CD14-positive monocyte (primary cell): ENCODE results near the gene PPIL4. TPM values are rescaled to one million over a fixed set of nuclear protein-coding genes. Genes with fewer than 3 reads are reported as not detected.

Experiments
- DNase-seq, 3 donors: peaks; one replicate each; pipeline ENCODE4 v3.0.0-alpha.2; 2011 to 2022
- H2AFZ ChIP-seq: 2 replicates; pipeline ENCODE4 v1.6.0; 2012; ENCODE audit warnings: mild to moderate bottlenecking, low read depth, low read length, inconsistent platforms; ENCODE audit not compliant: insufficient read depth, poor library complexity, severe bottlenecking
- H3K27ac ChIP-seq, 2 donors: 1 replicate in 1 of 2; 2 replicates in 1 of 2; pipeline ENCODE4 v1.5.1; 2012 to 2013; ENCODE audit warnings: low read length in 2 of 2, control low read depth in 1 of 2, inconsistent platforms in 1 of 2, low read depth in 1 of 2, mild to moderate bottlenecking in 1 of 2
- H3K27me3 ChIP-seq, 2 donors: one replicate each; pipeline versions ENCODE4 v1.6.0 to v1.6.1; 2011 to 2013; ENCODE audit warnings: low read length in 2 of 2; ENCODE audit not compliant: control insufficient read depth in 2 of 2, insufficient read depth in 2 of 2
- H3K36me3 ChIP-seq, 2 donors: replicated peaks in 1 of 2; 1 replicate in 1 of 2; 2 replicates in 1 of 2; pipeline versions ENCODE4 v1.5.1 to v1.6.1; 2012 to 2013; ENCODE audit warnings: low read length in 2 of 2, control low read depth in 1 of 2, inconsistent platforms in 1 of 2, mild to moderate bottlenecking in 1 of 2; ENCODE audit not compliant: insufficient read depth in 2 of 2, control insufficient read depth in 1 of 2
- H3K4me1 ChIP-seq, 2 donors: 1 replicate in 1 of 2; 2 replicates in 1 of 2; pipeline versions ENCODE4 v1.5.1 to v1.6.1; 2012 to 2013; ENCODE audit warnings: low read length in 2 of 2, control low read depth in 1 of 2, inconsistent platforms in 1 of 2, mild to moderate bottlenecking in 1 of 2, moderate library complexity in 1 of 2; ENCODE audit not compliant: insufficient read depth in 2 of 2, control insufficient read depth in 1 of 2
- H3K4me2 ChIP-seq: replicated peaks from 2 replicates; pipeline ENCODE3; 2012; ENCODE audit warnings: low read length, moderate library complexity, mild to moderate bottlenecking; ENCODE audit not compliant: poor library complexity, severe bottlenecking; ENCODE audit errors: extremely low read depth
- H3K4me3 ChIP-seq, 3 experiments: fragments of 200-600 bp in 1 of 3; sonication (generic) in 1 of 3; replicated peaks in 1 of 3; 1 replicate in 2 of 3; 2 replicates in 1 of 3; pipeline ENCODE4 v1.5.1; 2011 to 2013; ENCODE audit warnings: low read length in 3 of 3, mild to moderate bottlenecking in 3 of 3, control low read depth in 2 of 3, low read depth in 2 of 3, inconsistent platforms in 1 of 3, moderate library complexity in 1 of 3
- H3K79me2 ChIP-seq: 2 replicates; pipeline ENCODE4 v1.6.0; 2012; ENCODE audit warnings: mild to moderate bottlenecking, control low read depth, inconsistent platforms, low read length, moderate library complexity; ENCODE audit not compliant: insufficient read depth
- H3K9ac ChIP-seq: 2 replicates; pipeline ENCODE4 v1.6.0; 2017; ENCODE audit warnings: low read length, mild to moderate bottlenecking; ENCODE audit not compliant: insufficient read depth, poor library complexity, severe bottlenecking
- H3K9me3 ChIP-seq, 2 donors: replicated peaks in 1 of 2; 1 replicate in 1 of 2; 2 replicates in 1 of 2; pipeline versions ENCODE4 v1.5.1 to v1.6.1; 2012 to 2013; ENCODE audit warnings: low read length in 2 of 2, control low read depth in 1 of 2; ENCODE audit not compliant: control insufficient read depth in 1 of 2, insufficient read depth in 1 of 2
- H4K20me1 ChIP-seq: 2 replicates; pipeline ENCODE4 v1.6.0; 2012; ENCODE audit warnings: mild to moderate bottlenecking, low read length, control low read depth, moderate library complexity; ENCODE audit not compliant: insufficient read depth
- H3K27ac Mint-ChIP-seq, 7 donors: one replicate each; pipeline ENCODE4 v1.8.0; 2020; ENCODE audit warnings: mild to moderate bottlenecking in 7 of 7, mixed read lengths in 7 of 7, moderate library complexity in 6 of 7, inconsistent platforms in 2 of 7
- H3K27me3 Mint-ChIP-seq, 3 donors: one replicate each; pipeline ENCODE4 v1.8.0; 2021 to 2022; ENCODE audit warnings: low read depth in 3 of 3, mild to moderate bottlenecking in 3 of 3, mixed read lengths in 3 of 3, moderate library complexity in 3 of 3, inconsistent platforms in 1 of 3
- H3K36me3 Mint-ChIP-seq, 2 donors: one replicate each; pipeline ENCODE4 v1.8.0; 2020; ENCODE audit warnings: mixed read lengths in 2 of 2, inconsistent platforms in 1 of 2, mild to moderate bottlenecking in 1 of 2
- H3K4me1 Mint-ChIP-seq: one replicate; pipeline ENCODE4 v1.8.0; 2020; ENCODE audit warnings: mild to moderate bottlenecking, mixed read lengths
- H3K4me3 Mint-ChIP-seq, 2 donors: one replicate each; pipeline ENCODE4 v1.8.0; 2020; ENCODE audit warnings: mild to moderate bottlenecking in 2 of 2, mixed read lengths in 2 of 2, moderate library complexity in 1 of 2
- H3K9me3 Mint-ChIP-seq, 7 donors: one replicate each; pipeline ENCODE4 v1.8.0; 2020 to 2022; ENCODE audit warnings: mixed read lengths in 7 of 7, mild to moderate bottlenecking in 6 of 7, moderate library complexity in 6 of 7, inconsistent platforms in 2 of 7
- WGBS: methylation state at CpG from one replicate; pipeline ENCODE4 v1.1.5; 2013; ENCODE audit warnings: missing lambda C conversion rate; ENCODE audit not compliant: insufficient coverage; 5-methylcytosine and 5-hydroxymethylcytosine counted together
- intact Hi-C, 2 donors: fragments of 100-400 bp; cut with micrococcal nuclease; formaldehyde crosslinking; loops; one replicate each; pipeline versions ENCODE4 v1.15.0 to v1.15.1; 2023
- polyA plus RNA-seq, 3 donors: library from polyadenylated mRNA; depleted of rRNA in 1 of 3; unstranded in 2 of 3; stranded (reverse) in 1 of 3; fragments of 300-500 nt in 2 of 3; fragments of >200 nt in 1 of 3; fragmentation: Illumina TruSeq in 2 of 3; gene quantifications; 1 replicate in 2 of 3; 2 replicates in 1 of 3; pipeline ENCODE4 v1.2.3, GENCODE V29; 2012 to 2021
- TF ChIP-seq, protein P1 (sequence below): fragments of 200-600 bp; IDR thresholded peaks from one replicate; pipeline ENCODE4 v1.8.0; 2022; ENCODE audit warnings: antibody characterized with exemption, mild to moderate bottlenecking

PPIL4 gene
- polyA plus RNA-seq, 3 donors = 3.5 to 9.2 (median 4.4) TPM

DNA sequence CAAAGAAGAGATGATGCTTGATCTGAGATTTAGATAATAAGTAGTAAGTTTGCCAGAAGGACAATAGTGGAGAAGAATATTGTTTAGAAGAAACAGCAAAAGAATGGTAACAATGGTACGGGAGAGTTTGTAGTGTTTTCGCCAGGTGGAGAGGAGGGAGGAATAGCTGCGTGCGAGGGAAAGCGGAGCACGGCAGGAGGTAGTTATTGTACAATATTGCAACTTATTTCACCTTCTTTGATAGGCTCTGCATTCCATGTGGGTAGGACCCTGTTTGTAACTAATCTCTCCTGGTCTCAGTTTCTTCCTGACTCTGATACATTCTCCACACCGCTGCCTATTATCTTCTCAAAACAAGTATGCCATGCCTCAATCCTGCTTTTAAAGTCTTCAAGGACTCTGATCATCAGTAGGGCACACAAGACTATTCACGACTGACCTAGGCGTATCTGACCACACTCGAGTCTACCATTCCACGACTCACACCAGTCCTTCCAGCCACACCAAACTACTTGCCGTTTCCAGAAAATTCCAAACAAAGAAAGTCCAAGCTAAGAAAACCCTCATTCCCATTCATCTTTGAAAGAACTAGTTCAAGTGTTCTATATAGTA is 1.1 kb downstream of the PPIL4 start:
- Histone ChIP-seq H4K20me1 (peaks cover 23% of the 10 kb centered on the region), H3K9ac (peak overlapping the region; percentile 98), H3K9me3 (no peaks in the 10 kb centered on the region), H3K4me2 (peak overlapping the region; percentile 75), H3K79me2 (peaks cover 47% of the 10 kb centered on the region), H3K4me1 (peaks cover 18 to 21% of the 10 kb centered on the region in 2 donors), H3K27ac (peak overlapping the region; percentile 87 to 97), H3K4me3 (peak overlapping the region; percentile 63 to 85 (median 85)), H3K27me3 (peaks cover 0 to 3% of the 10 kb centered on the region in 2 donors), H2AFZ (peak overlapping the region; percentile 92), H3K36me3 (peaks cover 10 to 13% of the 10 kb centered on the region in 2 donors)
- Mint-ChIP-seq H3K4me3 (peak overlapping the region; percentile 97 to 99), H3K27me3 (peaks cover 0 to 8% (median 0%) of the 10 kb centered on the region in 3 donors), H3K9me3 (peaks cover 0 to 2% (median 0%) of the 10 kb centered on the region in 7 donors), H3K4me1 (peaks cover 25% of the 10 kb centered on the region), H3K27ac (peak overlapping the region; percentile 99 to 100 (median 100)), H3K36me3 (peaks cover 14 to 19% of the 10 kb centered on the region in 2 donors)
- TF ChIP-seq, protein P1, sequence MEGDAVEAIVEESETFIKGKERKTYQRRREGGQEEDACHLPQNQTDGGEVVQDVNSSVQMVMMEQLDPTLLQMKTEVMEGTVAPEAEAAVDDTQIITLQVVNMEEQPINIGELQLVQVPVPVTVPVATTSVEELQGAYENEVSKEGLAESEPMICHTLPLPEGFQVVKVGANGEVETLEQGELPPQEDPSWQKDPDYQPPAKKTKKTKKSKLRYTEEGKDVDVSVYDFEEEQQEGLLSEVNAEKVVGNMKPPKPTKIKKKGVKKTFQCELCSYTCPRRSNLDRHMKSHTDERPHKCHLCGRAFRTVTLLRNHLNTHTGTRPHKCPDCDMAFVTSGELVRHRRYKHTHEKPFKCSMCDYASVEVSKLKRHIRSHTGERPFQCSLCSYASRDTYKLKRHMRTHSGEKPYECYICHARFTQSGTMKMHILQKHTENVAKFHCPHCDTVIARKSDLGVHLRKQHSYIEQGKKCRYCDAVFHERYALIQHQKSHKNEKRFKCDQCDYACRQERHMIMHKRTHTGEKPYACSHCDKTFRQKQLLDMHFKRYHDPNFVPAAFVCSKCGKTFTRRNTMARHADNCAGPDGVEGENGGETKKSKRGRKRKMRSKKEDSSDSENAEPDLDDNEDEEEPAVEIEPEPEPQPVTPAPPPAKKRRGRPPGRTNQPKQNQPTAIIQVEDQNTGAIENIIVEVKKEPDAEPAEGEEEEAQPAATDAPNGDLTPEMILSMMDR = no peak
- DNase-seq = peak in 1 of 3 donors; percentile 6
- 17% methylated on average over 6 of the region's 12 CpGs for whole genome bisulfite sequencing
- intact Hi-C loops = loop anchor here in 1 of 2 donors (10.0 kb wide), 1 partner anchor 390 kb away; no protein-coding TSS in a partner anchor

DNA sequence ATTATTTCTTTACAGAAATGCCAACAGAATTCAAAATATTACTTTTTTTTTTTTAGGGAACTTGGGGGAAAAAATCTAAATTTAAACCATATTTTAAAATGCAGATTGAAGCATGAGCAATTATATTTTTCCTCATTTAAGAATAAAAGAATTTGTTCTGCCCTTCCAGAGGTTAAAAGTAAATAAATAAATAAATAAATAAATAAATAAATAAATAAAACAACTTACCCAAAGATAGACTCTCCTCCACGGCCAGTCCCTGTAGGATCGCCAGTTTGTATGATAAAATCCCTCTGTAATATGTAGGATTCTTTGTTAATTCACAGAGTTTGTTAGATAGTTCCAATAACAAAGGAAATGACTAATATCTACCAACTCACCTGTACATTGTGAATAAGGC is 4.7 kb downstream of the PPIL4 start:
- Mint-ChIP-seq H3K4me1 (peaks cover 19% of the 10 kb centered on the region), H3K36me3 (peaks cover 42 to 56% of the 10 kb centered on the region in 2 donors), H3K27ac (no peak overlapping the region), H3K27me3 (no peaks in the 10 kb centered on the region), H3K9me3 (peaks cover 0 to under 1% (median 0%) of the 10 kb centered on the region in 7 donors), H3K4me3 (no peak overlapping the region)
- TF ChIP-seq, protein P1 = no peak
- H3K9ac ChIP-seq = no peak overlapping the region
- H3K9me3 ChIP-seq = no peaks in the 10 kb centered on the region
- H3K4me1 ChIP-seq = peaks cover 12 to 14% of the 10 kb centered on the region in 2 donors
- no peak for DNase-seq
- H3K4me2 ChIP-seq = no peak overlapping the region
- H3K36me3 ChIP-seq = peaks cover 44 to 46% of the 10 kb centered on the region in 2 donors
- WGBS = no CpG with 5 or more reads among the region's 2 CpGs
- H3K27me3 ChIP-seq = no peaks in the 10 kb centered on the region
- no peak overlapping the region for H3K4me3 ChIP-seq
- no peak overlapping the region for H3K27ac ChIP-seq
- no peak overlapping the region for H2AFZ ChIP-seq
- H4K20me1 ChIP-seq = peaks cover 23% of the 10 kb centered on the region
- peaks cover 47% of the 10 kb centered on the region for H3K79me2 ChIP-seq
- intact Hi-C loops = loop anchor here in 1 of 2 donors (10.0 kb wide), 1 partner anchor 394 kb away; no protein-coding TSS in a partner anchor
